Loucy (cell line): ENCODE measurements around the gene C16orf90.

Experiments
- H2AFZ ChIP-seq: fragments of 200-600 bp; sonication (generic); 2 replicates; pipeline ENCODE4 v1.6.0; 2016; ENCODE audit warnings: antibody characterized with exemption, mild to moderate bottlenecking, low read length, moderate library complexity
- H3F3A ChIP-seq: fragments of 200-600 bp; 2 replicates; pipeline ENCODE4 v1.6.0; 2016; ENCODE audit warnings: antibody characterized with exemption, low read depth, mild to moderate bottlenecking
- H3K27me3 ChIP-seq: fragments of 200-600 bp; sonication (generic); 2 replicates; pipeline ENCODE4 v1.6.1; 2014; ENCODE audit warnings: low read length, mild to moderate bottlenecking; ENCODE audit not compliant: insufficient read depth, poor library complexity, severe bottlenecking
- H3K36me3 ChIP-seq: fragments of 200-600 bp; sonication (generic); 2 replicates; pipeline ENCODE4 v1.6.1; 2016; ENCODE audit warnings: low read length; ENCODE audit not compliant: insufficient read depth
- H3K4me1 ChIP-seq: fragments of 200-600 bp; sonication (generic); 2 replicates; pipeline ENCODE4 v1.5.1; 2014; ENCODE audit warnings: low read length, mild to moderate bottlenecking; ENCODE audit not compliant: insufficient read depth, poor library complexity, severe bottlenecking
- H3K4me2 ChIP-seq: fragments of 200-600 bp; sonication (generic); 2 replicates; pipeline ENCODE4 v1.6.0; 2014; ENCODE audit warnings: antibody characterized with exemption, low read length, low read depth, mild to moderate bottlenecking; ENCODE audit not compliant: poor library complexity, severe bottlenecking
- H3K4me3 ChIP-seq: fragments of 200-600 bp; sonication (generic); 2 replicates; pipeline ENCODE4 v1.5.1; 2014; ENCODE audit warnings: low read length, mild to moderate bottlenecking, mixed read lengths; ENCODE audit not compliant: poor library complexity, severe bottlenecking
- H3K79me2 ChIP-seq: fragments of 200-600 bp; sonication (generic); 2 replicates; pipeline ENCODE4 v1.6.1; 2014; ENCODE audit warnings: low read length; ENCODE audit not compliant: insufficient read depth
- H3K9ac ChIP-seq: fragments of 200-600 bp; sonication (generic); 2 replicates; pipeline ENCODE4 v1.6.0; 2014; ENCODE audit warnings: mild to moderate bottlenecking, low read depth, low read length, moderate library complexity; ENCODE audit not compliant: poor library complexity, severe bottlenecking
- H3K9me2 ChIP-seq: fragments of 200-600 bp; sonication (generic); replicated peaks from 2 replicates; pipeline ENCODE4 v1.6.1; 2016; ENCODE audit warnings: low read depth, low read length, mixed read lengths
- H3K9me3 ChIP-seq: fragments of 200-600 bp; sonication (generic); 2 replicates; pipeline ENCODE4 v1.6.1; 2014; ENCODE audit warnings: mild to moderate bottlenecking, antibody characterized with exemption, low read length, low read depth; ENCODE audit not compliant: insufficient read depth
- H4K20me1 ChIP-seq: fragments of 200-600 bp; sonication (generic); 2 replicates; pipeline ENCODE4 v1.6.0; 2014; ENCODE audit warnings: antibody characterized with exemption, low read length, mild to moderate bottlenecking; ENCODE audit not compliant: insufficient read depth, poor library complexity, severe bottlenecking
- EZH2phosphoT487 ChIP-seq: fragments of 200-600 bp; IDR thresholded peaks from 2 replicates; pipeline ENCODE4 v1.6.1; 2018; ENCODE audit warnings: antibody characterized with exemption, mild to moderate bottlenecking, moderate library complexity, borderline replicate concordance
- TF ChIP-seq, protein P1 (sequence below): fragments of 200-600 bp; sonication (generic); conservative IDR thresholded peaks from 2 replicates; pipeline ENCODE4 v1.5.1; 2014; ENCODE audit warnings: mild to moderate bottlenecking, antibody characterized with exemption, low read length

Gene C16orf90

DNA sequence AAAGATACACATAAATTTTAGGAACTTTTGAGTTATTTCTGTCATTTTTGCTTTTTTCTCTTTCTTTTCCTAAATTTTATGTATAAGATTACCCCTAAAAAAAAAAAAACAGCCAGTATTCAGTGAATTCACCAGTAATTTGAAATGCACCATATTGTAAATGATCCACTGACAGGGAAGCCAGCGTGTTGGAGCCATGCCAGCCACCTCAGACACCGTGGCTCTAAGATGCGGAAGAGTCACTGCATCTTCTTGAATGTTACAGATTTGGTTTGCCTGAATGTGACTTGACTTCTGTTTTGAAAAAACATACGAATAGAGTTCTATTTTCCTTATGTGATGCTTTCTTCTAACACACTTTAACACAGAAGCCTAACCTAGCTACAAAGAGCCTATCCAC lies 42.9 kb upstream of the C16orf90 start:
- H3K4me1 ChIP-seq, result no peaks in the 10 kb centered on the region
- no peak overlapping the region for H3K4me2 ChIP-seq
- H3K27me3 ChIP-seq, result no peaks in the 10 kb centered on the region
- H3K36me3 ChIP-seq, result peaks cover 6% of the 10 kb centered on the region; the same call in 1 of the 2 replicates
- H3K9me3 ChIP-seq, result no peaks in the 10 kb centered on the region
- no peaks in the 10 kb centered on the region for H4K20me1 ChIP-seq
- H2AFZ ChIP-seq, result no peak overlapping the region
- no peak overlapping the region for H3K9ac ChIP-seq
- H3K9me2 ChIP-seq, result no peaks in the 10 kb centered on the region
- no peaks in the 10 kb centered on the region for H3F3A ChIP-seq
- no peak overlapping the region for H3K4me3 ChIP-seq
- H3K79me2 ChIP-seq, result no peaks in the 10 kb centered on the region
- no peak for TF ChIP-seq EZH2phosphoT487
- TF ChIP-seq, protein P1, sequence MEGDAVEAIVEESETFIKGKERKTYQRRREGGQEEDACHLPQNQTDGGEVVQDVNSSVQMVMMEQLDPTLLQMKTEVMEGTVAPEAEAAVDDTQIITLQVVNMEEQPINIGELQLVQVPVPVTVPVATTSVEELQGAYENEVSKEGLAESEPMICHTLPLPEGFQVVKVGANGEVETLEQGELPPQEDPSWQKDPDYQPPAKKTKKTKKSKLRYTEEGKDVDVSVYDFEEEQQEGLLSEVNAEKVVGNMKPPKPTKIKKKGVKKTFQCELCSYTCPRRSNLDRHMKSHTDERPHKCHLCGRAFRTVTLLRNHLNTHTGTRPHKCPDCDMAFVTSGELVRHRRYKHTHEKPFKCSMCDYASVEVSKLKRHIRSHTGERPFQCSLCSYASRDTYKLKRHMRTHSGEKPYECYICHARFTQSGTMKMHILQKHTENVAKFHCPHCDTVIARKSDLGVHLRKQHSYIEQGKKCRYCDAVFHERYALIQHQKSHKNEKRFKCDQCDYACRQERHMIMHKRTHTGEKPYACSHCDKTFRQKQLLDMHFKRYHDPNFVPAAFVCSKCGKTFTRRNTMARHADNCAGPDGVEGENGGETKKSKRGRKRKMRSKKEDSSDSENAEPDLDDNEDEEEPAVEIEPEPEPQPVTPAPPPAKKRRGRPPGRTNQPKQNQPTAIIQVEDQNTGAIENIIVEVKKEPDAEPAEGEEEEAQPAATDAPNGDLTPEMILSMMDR, result no peak

DNA sequence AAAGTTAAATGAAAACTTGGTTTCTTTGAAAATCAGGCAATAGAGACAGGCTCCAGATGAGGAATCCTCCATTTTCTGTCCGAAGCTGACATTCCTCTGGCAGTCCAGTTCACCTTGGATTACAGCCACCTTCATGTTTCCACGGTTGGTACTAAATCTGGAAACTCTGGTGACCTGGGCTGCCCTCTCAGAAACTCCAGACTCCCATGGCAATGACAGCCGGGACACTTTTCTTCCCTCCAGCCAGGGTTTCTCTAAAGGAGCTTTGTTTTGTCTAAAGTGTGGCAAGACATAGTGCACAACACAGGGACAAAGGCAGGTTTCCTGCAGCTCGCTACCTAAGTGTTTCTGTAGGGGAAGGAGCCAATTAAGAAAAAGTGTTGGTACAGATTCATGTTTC lies 41.6 kb upstream of the C16orf90 start:
- H3K9me3 ChIP-seq, result no peaks in the 10 kb centered on the region
- no peaks in the 10 kb centered on the region for H3K4me1 ChIP-seq
- no peaks in the 10 kb centered on the region for H3K79me2 ChIP-seq
- H3K4me2 ChIP-seq, result no peak overlapping the region
- no peaks in the 10 kb centered on the region for H3K9me2 ChIP-seq
- H3F3A ChIP-seq, result no peaks in the 10 kb centered on the region
- H3K27me3 ChIP-seq, result no peaks in the 10 kb centered on the region
- no peaks in the 10 kb centered on the region for H4K20me1 ChIP-seq
- H2AFZ ChIP-seq, result no peak overlapping the region
- H3K4me3 ChIP-seq, result no peak overlapping the region
- H3K36me3 ChIP-seq, result peaks cover 3% of the 10 kb centered on the region; the same call in 1 of the 2 replicates
- H3K9ac ChIP-seq, result no peak overlapping the region
- TF ChIP-seq, protein P1, result no peak
- no peak for TF ChIP-seq EZH2phosphoT487

DNA sequence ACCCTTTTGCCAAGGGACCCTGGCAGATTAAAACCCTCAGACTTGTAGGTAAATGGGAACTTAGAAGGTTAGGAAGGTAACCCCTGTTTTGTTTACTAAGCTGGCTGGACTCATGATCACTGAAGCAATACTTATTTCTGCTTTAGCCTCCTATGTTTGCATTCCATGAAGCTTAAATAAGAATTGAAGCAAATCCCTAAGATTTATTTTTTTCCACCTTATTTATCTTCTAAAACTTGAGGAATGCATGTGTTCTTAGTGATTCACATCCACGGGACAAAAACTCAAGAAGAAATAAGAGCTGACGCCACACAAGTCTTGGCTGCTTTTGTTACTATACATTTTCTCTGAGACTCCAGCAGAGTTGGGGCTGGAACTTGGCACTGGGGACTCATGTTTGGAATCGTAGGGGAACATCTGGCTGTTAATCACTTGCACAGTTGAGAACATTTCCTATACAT lies 41.0 kb upstream of the C16orf90 start:
- H3K79me2 ChIP-seq, result no peaks in the 10 kb centered on the region
- H2AFZ ChIP-seq, result no peak overlapping the region
- H3K4me1 ChIP-seq, result no peaks in the 10 kb centered on the region
- no peaks in the 10 kb centered on the region for H4K20me1 ChIP-seq
- H3K4me2 ChIP-seq, result no peak overlapping the region
- 0 out of 2 replicates have a peak, but pooled peaks cover 3% of the 10 kb centered on the region for H3K36me3 ChIP-seq
- no peak for TF ChIP-seq EZH2phosphoT487
- TF ChIP-seq, protein P1, result no peak
- H3F3A ChIP-seq, result no peaks in the 10 kb centered on the region
- no peak overlapping the region for H3K4me3 ChIP-seq
- no peaks in the 10 kb centered on the region for H3K27me3 ChIP-seq
- no peak overlapping the region for H3K9ac ChIP-seq
- no peaks in the 10 kb centered on the region for H3K9me2 ChIP-seq
- H3K9me3 ChIP-seq, result no peaks in the 10 kb centered on the region
